Smooth muscle cell (in vitro differentiated cells): ENCODE data around the gene ATG9B. TPM values are rescaled to one million over a fixed set of nuclear protein-coding genes. Genes with fewer than 3 reads are reported as not detected.

Experiments used
- DNase-seq: peaks from one replicate; lab custom pipeline; 2025; ENCODE audit not compliant: unreplicated experiment; lab: John Stamatoyannopoulos, UW
- H2AFZ ChIP-seq: fragments of 200-600 bp; sonication (generic); 2 replicates; pipeline ENCODE4 v1.6.0; 2016; ENCODE audit warnings: antibody characterized with exemption, low read depth, mild to moderate bottlenecking
- H3F3A ChIP-seq: fragments of 200-600 bp; sonication (generic); 2 replicates; pipeline ENCODE4 v1.6.0; 2017; ENCODE audit warnings: antibody characterized with exemption, low read depth
- H3K27ac ChIP-seq: fragments of 200-600 bp; sonication (generic); 2 replicates; pipeline ENCODE4 v1.5.1; 2016; ENCODE audit warnings: low read depth, mild to moderate bottlenecking
- H3K27me3 ChIP-seq: fragments of 200-600 bp; sonication (generic); 2 replicates; pipeline ENCODE4 v1.6.1; 2016; ENCODE audit warnings: low read depth, mild to moderate bottlenecking
- H3K36me3 ChIP-seq: fragments of 200-600 bp; sonication (generic); 2 replicates; pipeline ENCODE4 v1.5.1; 2016; ENCODE audit warnings: low read depth
- H3K4me1 ChIP-seq: fragments of 200-600 bp; sonication (generic); 2 replicates; pipeline ENCODE4 v1.5.1; 2016; ENCODE audit warnings: low read depth
- H3K4me2 ChIP-seq: fragments of 200-600 bp; sonication (generic); 2 replicates; pipeline ENCODE4 v1.6.0; 2016; ENCODE audit warnings: mild to moderate bottlenecking
- H3K4me3 ChIP-seq: fragments of 200-600 bp; sonication (generic); 2 replicates; pipeline ENCODE4 v1.5.1; 2016; ENCODE audit warnings: mild to moderate bottlenecking
- H3K79me2 ChIP-seq: fragments of 200-600 bp; sonication (generic); 2 replicates; pipeline ENCODE4 v1.6.0; 2016; ENCODE audit warnings: low read depth, mild to moderate bottlenecking
- H3K9ac ChIP-seq: fragments of 200-600 bp; sonication (generic); 2 replicates; pipeline ENCODE4 v1.6.0; 2016; ENCODE audit warnings: low read depth
- H3K9me3 ChIP-seq: fragments of 200-600 bp; sonication (generic); replicated peaks from 2 replicates; pipeline ENCODE4 v1.5.1; 2016; ENCODE audit warnings: low read depth
- H4K20me1 ChIP-seq: fragments of 200-600 bp; sonication (generic); 2 replicates; pipeline ENCODE4 v1.6.0; 2016; ENCODE audit warnings: low read depth
- CTCF ChIP-seq: fragments of 200-600 bp; sonication (generic); IDR thresholded peaks from 2 replicates; pipeline ENCODE4 v1.5.1; 2017; ENCODE audit warnings: borderline replicate concordance, mild to moderate bottlenecking, antibody characterized with exemption; ENCODE audit not compliant: insufficient read depth, poor library complexity, severe bottlenecking
- WGBS: methylation state at CpG from one replicate; pipeline ENCODE4 v1.1.7; 2016; ENCODE audit warnings: low lambda C conversion rate; 5-methylcytosine and 5-hydroxymethylcytosine counted together
- polyA plus RNA-seq: library from polyadenylated mRNA; unstranded; fragments of >200 nt; fragmentation: Nextera tagmentation; extraction: Ambion mirVana; gene quantifications from 2 replicates; pipeline ENCODE4 v1.2.1, GENCODE V29; 2016
- total RNA-seq: library from RNA; depleted of rRNA; stranded (reverse); fragments of >200 nt; gene quantifications from 2 replicates; pipeline ENCODE4 v1.2.3, GENCODE V29; 2014

The ATG9B gene
- total and polyA plus RNA-seq, 2 experiments from 2014 or later = 2.6 to 6.5 TPM

- no peaks in the 10 kb centered on the region for H3K36me3 ChIP-seq
- 94% methylated on average over 6 of the region's 8 CpGs for WGBS
- no peak for TF ChIP-seq CTCF
Observed at GRCh38 chr7:151016505-151016904, 7.8 kb downstream of the ATG9B start.

GRCh38 chr7:151015967-151016366 lies 8.3 kb downstream of the ATG9B start:
- TF ChIP-seq CTCF = no peak
- Histone ChIP-seq H3K4me2 (no peak overlapping the region), H4K20me1 (no peaks in the 10 kb centered on the region), H3K9ac (no peak overlapping the region), H3K27ac (no peak overlapping the region), H3K27me3 (no peaks in the 10 kb centered on the region), H3K4me3 (no peak overlapping the region), H3K79me2 (no peaks in the 10 kb centered on the region), H3F3A (peaks cover under 1% of the 10 kb centered on the region), H3K9me3 (no peaks in the 10 kb centered on the region), H3K4me1 (peaks cover 21% of the 10 kb centered on the region), H2AFZ (no peak overlapping the region), H3K36me3 (no peaks in the 10 kb centered on the region)
- no peak for DNase-seq
- 88% methylated on average over 5 of the region's 5 CpGs for WGBS

More at GRCh38 chr7:151016505-151016904, 7.8 kb downstream of the ATG9B start:
- DNase-seq = no peak
- Histone ChIP-seq H4K20me1 (no peaks in the 10 kb centered on the region), H3K4me2 (no peak overlapping the region), H3K4me1 (peaks cover 19% of the 10 kb centered on the region), H3K27me3 (no peaks in the 10 kb centered on the region), H3K79me2 (no peaks in the 10 kb centered on the region), H3K9me3 (no peaks in the 10 kb centered on the region), H3F3A (no peaks in the 10 kb centered on the region), H3K9ac (no peak overlapping the region), H3K4me3 (no peak overlapping the region), H2AFZ (no peak overlapping the region), H3K27ac (no peak overlapping the region)

DNA sequence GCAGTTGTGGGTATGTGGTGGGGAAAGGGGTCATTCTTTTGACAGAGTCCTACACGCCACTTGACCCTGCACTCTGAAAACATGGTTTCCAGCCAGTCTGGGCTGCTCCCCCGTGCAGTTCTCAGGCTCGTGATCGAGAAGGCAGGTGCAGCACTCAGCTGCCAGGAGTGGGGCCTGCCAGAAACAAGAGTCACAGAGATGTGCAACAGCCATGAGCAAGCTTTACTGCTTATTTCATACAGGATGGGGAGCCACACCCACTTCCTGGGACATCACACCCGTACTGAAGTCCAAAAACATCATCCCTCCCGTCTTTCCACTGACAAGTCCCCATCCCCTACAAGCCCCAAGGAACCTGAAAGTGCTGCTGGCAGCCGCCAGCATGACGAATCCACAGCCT lies 9.3 kb downstream of the ATG9B start:
- no peak for DNase-seq
- Histone ChIP-seq H3K4me2 (no peak overlapping the region), H3K4me3 (no peak overlapping the region), H3K27me3 (no peaks in the 10 kb centered on the region), H3K4me1 (peaks cover 21% of the 10 kb centered on the region), H3K9me3 (no peaks in the 10 kb centered on the region), H4K20me1 (no peaks in the 10 kb centered on the region), H3K9ac (no peak overlapping the region), H3K27ac (no peak overlapping the region), H3F3A (peaks cover 6% of the 10 kb centered on the region), H3K79me2 (no peaks in the 10 kb centered on the region), H2AFZ (no peak overlapping the region), H3K36me3 (no peaks in the 10 kb centered on the region)
- 96% methylated on average over 8 of the region's 8 CpGs for WGBS
- TF ChIP-seq CTCF = no peak

DNA sequence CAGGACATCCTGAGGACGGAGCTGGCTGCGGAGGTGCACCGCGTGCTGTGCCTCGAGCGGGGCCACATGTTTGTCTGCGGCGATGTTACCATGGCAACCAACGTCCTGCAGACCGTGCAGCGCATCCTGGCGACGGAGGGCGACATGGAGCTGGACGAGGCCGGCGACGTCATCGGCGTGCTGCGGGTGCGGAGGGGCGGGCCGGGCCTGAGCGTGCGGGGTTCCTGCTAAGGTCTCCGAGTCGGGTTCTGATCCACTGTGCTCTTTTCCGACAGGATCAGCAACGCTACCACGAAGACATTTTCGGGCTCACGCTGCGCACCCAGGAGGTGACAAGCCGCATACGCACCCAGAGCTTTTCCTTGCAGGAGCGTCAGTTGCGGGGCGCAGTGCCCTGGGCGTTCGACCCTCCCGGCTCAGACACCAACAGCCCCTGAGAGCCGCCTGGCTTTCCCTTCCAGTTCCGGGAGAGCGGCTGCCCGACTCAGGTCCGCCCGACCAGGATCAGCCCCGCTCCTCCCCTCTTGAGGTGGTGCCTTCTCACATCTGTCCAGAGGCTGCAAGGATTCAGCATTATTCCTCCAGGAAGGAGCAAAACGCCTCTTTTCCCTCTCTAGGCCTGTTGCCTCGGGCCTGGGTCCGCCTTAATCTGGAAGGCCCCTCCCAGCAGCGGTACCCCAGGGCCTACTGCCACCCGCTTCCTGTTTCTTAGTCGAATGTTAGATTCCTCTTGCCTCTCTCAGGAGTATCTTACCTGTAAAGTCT lies 10.4 kb downstream of the ATG9B start:
- Histone ChIP-seq H3K4me1 (peaks cover 23% of the 10 kb centered on the region), H2AFZ (no peak overlapping the region), H3F3A (peaks cover 6% of the 10 kb centered on the region), H3K79me2 (no peaks in the 10 kb centered on the region), H3K27me3 (no peaks in the 10 kb centered on the region), H3K4me3 (peak overlapping the region; percentile 38), H3K27ac (no peak overlapping the region), H3K36me3 (no peaks in the 10 kb centered on the region), H3K4me2 (peak overlapping the region; percentile 76), H3K9ac (peak overlapping the region; percentile 60), H4K20me1 (no peaks in the 10 kb centered on the region), H3K9me3 (no peaks in the 10 kb centered on the region)
- peak; percentile 23 for DNase-seq
- WGBS = 54% methylated on average over 37 of the region's 55 CpGs
- no peak for TF ChIP-seq CTCF
